ENCODE results near the gene GABRG3. TPM values are rescaled to one million over a fixed set of nuclear protein-coding genes. Genes with fewer than 3 reads are reported as not detected.

GABRG3 gene
- total and polyA plus RNA-seq, 2 of the 4 experiments (the other 2 are of a cell fraction), result not detected

DNA sequence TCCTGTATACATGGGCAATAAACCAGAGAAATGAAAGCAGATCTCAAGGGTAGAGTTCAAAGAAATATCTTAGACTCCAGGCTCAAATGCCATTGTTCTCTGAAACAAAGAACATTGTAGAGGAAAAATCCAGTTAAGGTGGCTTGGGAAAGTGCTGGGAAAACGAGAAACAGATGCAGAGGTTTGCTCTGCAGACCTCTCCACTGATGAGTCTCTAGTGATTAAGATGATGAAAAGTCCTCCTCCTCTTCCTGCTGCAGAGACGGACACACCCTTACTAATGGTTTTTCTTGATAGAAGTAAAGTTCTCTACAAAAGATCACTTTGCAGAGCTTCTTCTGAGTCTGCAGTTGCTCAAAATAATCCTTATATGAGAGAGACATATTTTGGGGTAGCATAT lies 264.7 kb downstream of the GABRG3 start:
- Histone ChIP-seq H4K5ac (ENCODE audit: low read depth, low read length) (no peak overlapping the region), H2AK9ac (replicated peaks; ENCODE audit: low read depth, low read length, poor library complexity) (no peak overlapping the region), H2AFZ (replicated peaks; ENCODE audit: low read length, poor library complexity) (no peak overlapping the region), H3K18ac (ENCODE audit: low read depth, low read length) (no peak overlapping the region), H3K79me1 (ENCODE audit: low read depth in 1 of 2, low read length in 2 of 2) (no peaks in the 10 kb centered on the region), H3K4me1 (ENCODE audit: control insufficient read depth, insufficient read depth, low read length) (no peaks in the 10 kb centered on the region), H3K4ac (ENCODE audit: low read depth, low read length) (no peak overlapping the region), H3K36me3 (ENCODE audit: control insufficient read depth, insufficient read depth, low read length) (no peaks in the 10 kb centered on the region), H3K56ac (ENCODE audit: extremely low read depth, insufficient read depth, low read length) (no peak overlapping the region), H4K8ac (ENCODE audit: low read depth in 2 of 2, low read length in 2 of 2) (no peak overlapping the region), H3K14ac (replicated peaks; ENCODE audit: low read depth, low read length) (no peak overlapping the region), H4K91ac (ENCODE audit: insufficient read depth, low read depth, low read length) (no peak overlapping the region), H3K23ac (ENCODE audit: low read depth, low read length) (no peak overlapping the region), H3K4me2 (ENCODE audit: low read depth, low read length) (no peak overlapping the region), H2BK120ac (ENCODE audit: low read depth, low read length) (no peak overlapping the region), H3K27ac (ENCODE audit: insufficient read depth, low read length) (no peak overlapping the region), H2AK5ac (ENCODE audit: low read depth, low read length) (no peak overlapping the region), H4K20me1 (ENCODE audit: insufficient read depth, low read length) (no peaks in the 10 kb centered on the region), H3K9me1 (ENCODE audit: insufficient read depth, low read length) (no peaks in the 10 kb centered on the region), H2BK15ac (ENCODE audit: low read depth, low read length) (no peak overlapping the region), H3K4me3 (ENCODE audit: insufficient read depth, low read depth, low read length) (no peak overlapping the region), H2BK5ac (ENCODE audit: low read depth, low read length, poor library complexity, severe bottlenecking) (no peak overlapping the region), H3K9me3 (ENCODE audit: control insufficient read depth, insufficient read depth, low read length) (peaks cover 28% of the 10 kb centered on the region), H3K9ac (ENCODE audit: low read depth, low read length) (no peak overlapping the region), H3K27me3 (ENCODE audit: control insufficient read depth, insufficient read depth, low read length) (no peaks in the 10 kb centered on the region), H2BK20ac (ENCODE audit: low read depth, low read length) (no peak overlapping the region)
- CTCF ChIA-PET, result no interaction called here
- POLR2A ChIA-PET (ENCODE audit: unreplicated experiment), result no interaction called here
- no CpG with 5 or more reads among the region's 2 CpGs for WGBS, 2 experiments (ENCODE audit: extremely low coverage in 2 of 2, insufficient read length in 1 of 2)
- no peak for DNase-seq
- in situ Hi-C loops (cut with MboI; ENCODE audit: low sequenced_read_pairs), result no loop called here
- intact Hi-C loops (cut with micrococcal nuclease), result no loop called here
- ATAC-seq (ENCODE audit: low read depth), result no peak
- dilution Hi-C loops (cut with HindIII; ENCODE audit: low sequenced_read_pairs, unreplicated experiment), result no loop called here
- TF ChIP-seq RCOR1 (IDR thresholded peaks at IDR 0.05; ENCODE audit: insufficient replicate concordance, low read length), result no peak
- TF ChIP-seq MXI1 (IDR thresholded peaks at IDR 0.05; ENCODE audit: borderline replicate concordance, low read depth, low read length), result no peak
- no peak for TF ChIP-seq CEBPB (IDR thresholded peaks at IDR 0.05; ENCODE audit: low read depth, low read length)
- TF ChIP-seq FOS (IDR thresholded peaks at IDR 0.05; ENCODE audit: low read depth, low read length), result no peak
- no peak for TF ChIP-seq RAD21 (IDR thresholded peaks at IDR 0.05; ENCODE audit: low read length)
- TF ChIP-seq BHLHE40 (IDR thresholded peaks at IDR 0.05; ENCODE audit: low read depth, low read length), result no peak
- no peak for TF ChIP-seq ELK1 (IDR thresholded peaks at IDR 0.05; ENCODE audit: borderline replicate concordance, low read depth, low read length)
- TF ChIP-seq, protein P1, sequence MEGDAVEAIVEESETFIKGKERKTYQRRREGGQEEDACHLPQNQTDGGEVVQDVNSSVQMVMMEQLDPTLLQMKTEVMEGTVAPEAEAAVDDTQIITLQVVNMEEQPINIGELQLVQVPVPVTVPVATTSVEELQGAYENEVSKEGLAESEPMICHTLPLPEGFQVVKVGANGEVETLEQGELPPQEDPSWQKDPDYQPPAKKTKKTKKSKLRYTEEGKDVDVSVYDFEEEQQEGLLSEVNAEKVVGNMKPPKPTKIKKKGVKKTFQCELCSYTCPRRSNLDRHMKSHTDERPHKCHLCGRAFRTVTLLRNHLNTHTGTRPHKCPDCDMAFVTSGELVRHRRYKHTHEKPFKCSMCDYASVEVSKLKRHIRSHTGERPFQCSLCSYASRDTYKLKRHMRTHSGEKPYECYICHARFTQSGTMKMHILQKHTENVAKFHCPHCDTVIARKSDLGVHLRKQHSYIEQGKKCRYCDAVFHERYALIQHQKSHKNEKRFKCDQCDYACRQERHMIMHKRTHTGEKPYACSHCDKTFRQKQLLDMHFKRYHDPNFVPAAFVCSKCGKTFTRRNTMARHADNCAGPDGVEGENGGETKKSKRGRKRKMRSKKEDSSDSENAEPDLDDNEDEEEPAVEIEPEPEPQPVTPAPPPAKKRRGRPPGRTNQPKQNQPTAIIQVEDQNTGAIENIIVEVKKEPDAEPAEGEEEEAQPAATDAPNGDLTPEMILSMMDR (conservative IDR thresholded peaks at IDR 0.05; ENCODE audit: low read depth, low read length), result no peak
- TF ChIP-seq USF2 (IDR thresholded peaks at IDR 0.05; ENCODE audit: low read depth, low read length), result no peak
- TF ChIP-seq RFX5 (IDR thresholded peaks at IDR 0.05; ENCODE audit: low read depth, low read length), result no peak
- TF ChIP-seq SMC3 (IDR thresholded peaks at IDR 0.05; ENCODE audit: low read depth, low read length), result no peak
- no peak for TF ChIP-seq MAZ (IDR thresholded peaks at IDR 0.05; ENCODE audit: borderline replicate concordance, low read depth, low read length)
- TF ChIP-seq CHD1 (IDR thresholded peaks at IDR 0.05; ENCODE audit: low read depth, low read length), result no peak
- TF ChIP-seq POLR2A (IDR thresholded peaks at IDR 0.05; ENCODE audit: low read depth, low read length), result no peak
- no peak for TF ChIP-seq MAFK (IDR thresholded peaks at IDR 0.05; ENCODE audit: low read depth, low read length)
- TF ChIP-seq NFE2L2 (IDR thresholded peaks at IDR 0.05; ENCODE audit: low read depth, low read length), result no peak
- BruUV-seq (replicated peaks), result no TSS peak

All from IMR-90 (cell line).